RWPE2 (cell line): ENCODE measurements around the gene PYGB.
A peak's percentile ranks its signal among the peaks of the same experiment; 100 is the strongest.
"Not testable (repeated sequence)": the region's sequence is repeated elsewhere in the genome, so short reads cannot be mapped to it uniquely, and the experiment has no call there.

Experiments used
- ATAC-seq: fragments of 200-7000 bp; cut with Tn5 transposase; 3 replicates; pipeline ENCODE4 v1.9.1; 2021; ENCODE audit warnings: low read depth
- DNase-seq: peaks from one replicate; pipeline ENCODE4 v3.0.0-alpha.2; 2020; ENCODE audit warnings: low spot score
- H3K27ac ChIP-seq: fragments of 450-650 bp; 2 replicates; pipeline ENCODE4 v1.5.1; 2017; ENCODE audit warnings: mild to moderate bottlenecking; ENCODE audit not compliant: poor library complexity, severe bottlenecking
- H3K27me3 ChIP-seq: fragments of 250-450 bp; sonication (Bioruptor Pico); 2 replicates; pipeline ENCODE4 v1.5.1; 2021; ENCODE audit warnings: mild to moderate bottlenecking, moderate library complexity; ENCODE audit not compliant: insufficient read depth, poor library complexity, severe bottlenecking
- H3K36me3 ChIP-seq: fragments of 250-450 bp; sonication (Bioruptor Pico); 2 replicates; pipeline ENCODE4 v1.5.1; 2020; ENCODE audit warnings: low read depth, mild to moderate bottlenecking, moderate library complexity
- H3K4me1 ChIP-seq: fragments of 250-450 bp; sonication (Bioruptor Pico); 2 replicates; pipeline ENCODE4 v1.5.1; 2021; ENCODE audit warnings: mild to moderate bottlenecking, moderate library complexity; ENCODE audit not compliant: insufficient read depth, poor library complexity, severe bottlenecking
- H3K4me3 ChIP-seq: fragments of 250-450 bp; sonication (Bioruptor Pico); 2 replicates; pipeline ENCODE4 v1.5.1; 2021; ENCODE audit warnings: mild to moderate bottlenecking, moderate library complexity; ENCODE audit not compliant: severe bottlenecking
- H3K9me3 ChIP-seq: fragments of 250-450 bp; sonication (Bioruptor Pico); 2 replicates; pipeline ENCODE4 v1.5.1; 2021; ENCODE audit warnings: mild to moderate bottlenecking, moderate library complexity; ENCODE audit not compliant: severe bottlenecking
- CTCF ChIP-seq: fragments of 450-650 bp; IDR thresholded peaks from one replicate; pipeline ENCODE4 v1.5.1; 2017; ENCODE audit warnings: mild to moderate bottlenecking, moderate library complexity; ENCODE audit not compliant: poor library complexity, severe bottlenecking

Gene PYGB

GRCh38 chr20:25310921-25311728 is 63.2 kb downstream of the PYGB start:
- H3K27ac ChIP-seq: peak overlapping the region; percentile 15
- no peak for TF ChIP-seq CTCF
- no peaks in the 10 kb centered on the region for H3K27me3 ChIP-seq
- no peak overlapping the region for H3K4me3 ChIP-seq
- no peaks in the 10 kb centered on the region for H3K9me3 ChIP-seq
- ATAC-seq: peak; percentile 7; the same call in 2 of the 3 replicates
- peaks cover 28% of the 10 kb centered on the region for H3K4me1 ChIP-seq
- peak; percentile 27 for DNase-seq
- H3K36me3 ChIP-seq: peaks cover 10% of the 10 kb centered on the region; the same call in 1 of the 2 replicates

GRCh38 chr20:25312716-25313115 is 64.8 kb downstream of the PYGB start:
- ATAC-seq, H3K36me3 ChIP-seq, H3K9me3 ChIP-seq, DNase-seq, H3K27me3 ChIP-seq, H3K27ac ChIP-seq, H3K4me3 ChIP-seq: not testable (repeated sequence)
- peaks cover 28% of the 10 kb centered on the region for H3K4me1 ChIP-seq

- Histone ChIP-seq H3K9me3 (no peaks in the 10 kb centered on the region), H3K4me3 (no peak overlapping the region), H3K27ac (no peak overlapping the region), H3K36me3 (no peaks in the 10 kb centered on the region), H3K27me3 (no peaks in the 10 kb centered on the region), H3K4me1 (peaks cover 28% of the 10 kb centered on the region)
- no peak for ATAC-seq
- DNase-seq: no peak
- TF ChIP-seq CTCF: no peak
These were observed 65.7 kb downstream of the PYGB start for GRCh38 chr20:25313593-25313992.

- Histone ChIP-seq H3K36me3 (no peaks in the 10 kb centered on the region), H3K9me3 (no peaks in the 10 kb centered on the region), H3K27me3 (no peaks in the 10 kb centered on the region), H3K4me1 (peaks cover 21% of the 10 kb centered on the region), H3K4me3 (no peak overlapping the region), H3K27ac (peak overlapping the region; percentile 8)
- TF ChIP-seq CTCF: peak; percentile 14
- no peak for ATAC-seq
- DNase-seq: no peak
These were observed 66.9 kb downstream of the PYGB start for GRCh38 chr20:25314497-25315417.

GRCh38 chr20:25315418-25316210 is 67.7 kb downstream of the PYGB start:
- H3K27ac ChIP-seq: peak overlapping the region; percentile 8
- peak; percentile 3 for TF ChIP-seq CTCF
- H3K4me1 ChIP-seq: peaks cover 12% of the 10 kb centered on the region
- H3K9me3 ChIP-seq: no peaks in the 10 kb centered on the region
- H3K36me3 ChIP-seq: no peaks in the 10 kb centered on the region
- no peaks in the 10 kb centered on the region for H3K27me3 ChIP-seq
- DNase-seq: no peak
- H3K4me3 ChIP-seq: no peak overlapping the region
- peak; percentile 72 for ATAC-seq
